Heart left ventricle (tissue), 13 donors: Measurements from ENCODE around the gene PLAU.

Source experiments
- CTCF ChIP-seq, 12 donors: fragments of 200-600 bp; sonication (generic) in 4 of 12; IDR thresholded peaks; one replicate each; pipeline versions ENCODE4 v1.5.0 to v1.8.0; 2018 to 2022; ENCODE audit warnings: antibody characterized with exemption in 12 of 12, mild to moderate bottlenecking in 5 of 12
- POLR2A ChIP-seq, 2 donors: fragments of 450-650 bp; IDR thresholded peaks; one replicate each; pipeline ENCODE4 v1.6.1; 2017; ENCODE audit warnings: antibody characterized with exemption in 2 of 2, mild to moderate bottlenecking in 2 of 2, moderate library complexity in 2 of 2
- donor health status: ischemic (EF 13 %, LVEDD 7.1; RV severe dilation, severe dysfunction).
- donor health status: DM: no; HTN: yes; CAD: no.
- donor health status: DM: no; HTN: no; CAD: no.
- donor health status: ischemic (EF 25% LVEDD 6.9; RV normal size, moderate dysfunction).
- donor health status: ischemic (EF 25% LVEDD 5.7; RV mildly dilated, moderate dysfunction).
- donor health status: ischemic (EF 35%, LVEDD 5.7; RV mildly dilated, moderate dysfunction).
- donor health status: nonischemic (EF 11% LVEDD 7.7; RV severe dilation, severe dysfunction).
- donor health status: DM: yes; HTN: yes; CAD: no.
- donor health status: PGD.
- donor health status: ischemic (EF 29% LVEDD 5.4; RV normal size, mild dysfunction).
- donor health status: nonischemic (EF 23%, LVEDD 6.1; RV moderate dilation, normal function).

- TF ChIP-seq POLR2A (IDR thresholded peaks at IDR 0.05) (no peak), CTCF (IDR thresholded peaks at IDR 0.05) (no peak)
These were observed 4.1 kb upstream of the PLAU start for GRCh38 chr10:73906524-73907447.
